ENCODE measurements around the gene LARGE1. TPM values are rescaled to one million over a fixed set of nuclear protein-coding genes. Genes with fewer than 3 reads are reported as not detected.

The LARGE1 gene
- total and polyA plus RNA-seq, 2 of the 13 experiments (the other 11 are each of a cell fraction or from before 2014, with no cell fraction given), result 8.4 to 11.0 TPM

GRCh38 chr22:33470456-33470855, 449.8 kb downstream of the LARGE1 start (continued):
- TF ChIP-seq SKIL (CRISPR knock-in tag; IDR thresholded peaks at IDR 0.05; ENCODE audit: borderline replicate concordance), result no peak
- no peak for TF ChIP-seq ZBTB1 (CRISPR knock-in tag; IDR thresholded peaks at IDR 0.05; ENCODE audit: borderline replicate concordance)
- no peak for TF ChIP-seq ZNF18 (CRISPR knock-in tag; IDR thresholded peaks at IDR 0.05; ENCODE audit: insufficient replicate concordance)
- no peak for TF ChIP-seq ZKSCAN8 (CRISPR knock-in tag; IDR thresholded peaks at IDR 0.05; ENCODE audit: borderline replicate concordance)
- TF ChIP-seq ELF1 (CRISPR knock-in tag; IDR thresholded peaks at IDR 0.05), result peak; percentile 43; the same call in 1 of the 2 replicates
- no peak for TF ChIP-seq ZNF496 (CRISPR knock-in tag; IDR thresholded peaks at IDR 0.05; ENCODE audit: insufficient replicate concordance)
- peak; percentile 76 for TF ChIP-seq TEAD3 (CRISPR knock-in tag; optimal IDR thresholded peaks at IDR 0.05; ENCODE audit: borderline replicate concordance)
- TF ChIP-seq ZBTB7A (CRISPR knock-in tag; IDR thresholded peaks at IDR 0.05), result no peak
- no peak for TF ChIP-seq KIAA2018 (CRISPR knock-in tag; IDR thresholded peaks at IDR 0.05; ENCODE audit: borderline replicate concordance)
- TF ChIP-seq CCDC6 (CRISPR knock-in tag; IDR thresholded peaks at IDR 0.05), result no peak
- no peak for TF ChIP-seq ONECUT2 (CRISPR knock-in tag; IDR thresholded peaks at IDR 0.05)
- TF ChIP-seq ZHX1 (CRISPR knock-in tag; IDR thresholded peaks at IDR 0.05; ENCODE audit: low read depth), result no peak
- no peak for TF ChIP-seq JUNB (CRISPR knock-in tag; IDR thresholded peaks at IDR 0.05; ENCODE audit: borderline replicate concordance)
